ENCODE results near the gene FAM163A.

Gene FAM163A

GRCh38 chr1:179820226-179820970 is 77.3 kb downstream of the FAM163A start:
- Histone ChIP-seq H3K9ac (ENCODE audit: low read length) (no peak overlapping the region), H2AFZ (ENCODE audit: low read length) (no peak overlapping the region), H3K27me3 (ENCODE audit: insufficient read depth, low read length) (no peaks in the 10 kb centered on the region; the same call in 1 of the 2 replicates), H3K9me3 (ENCODE audit: low read length) (no peaks in the 10 kb centered on the region), H3K4me1 (ENCODE audit: insufficient read depth, low read length, severe bottlenecking) (peaks cover 3% of the 10 kb centered on the region), H3F3A (ENCODE audit: insufficient read depth, low read length) (no peaks in the 10 kb centered on the region), H3K27ac (ENCODE audit: low read depth, low read length, poor library complexity, severe bottlenecking) (no peak overlapping the region), H3K4me2 (ENCODE audit: low read length) (no peak overlapping the region), H3K36me3 (ENCODE audit: insufficient read depth, low read length) (no peaks in the 10 kb centered on the region), H3K4me3 (ENCODE audit: low read depth, low read length, poor library complexity, severe bottlenecking) (no peak overlapping the region), H4K20me1 (ENCODE audit: insufficient read depth, low read length) (no peaks in the 10 kb centered on the region), H3K9me2 (ENCODE audit: low read depth, low read length) (no peaks in the 10 kb centered on the region), H3K79me2 (ENCODE audit: insufficient read depth, low read length) (no peaks in the 10 kb centered on the region)
- TF ChIP-seq, protein P1, sequence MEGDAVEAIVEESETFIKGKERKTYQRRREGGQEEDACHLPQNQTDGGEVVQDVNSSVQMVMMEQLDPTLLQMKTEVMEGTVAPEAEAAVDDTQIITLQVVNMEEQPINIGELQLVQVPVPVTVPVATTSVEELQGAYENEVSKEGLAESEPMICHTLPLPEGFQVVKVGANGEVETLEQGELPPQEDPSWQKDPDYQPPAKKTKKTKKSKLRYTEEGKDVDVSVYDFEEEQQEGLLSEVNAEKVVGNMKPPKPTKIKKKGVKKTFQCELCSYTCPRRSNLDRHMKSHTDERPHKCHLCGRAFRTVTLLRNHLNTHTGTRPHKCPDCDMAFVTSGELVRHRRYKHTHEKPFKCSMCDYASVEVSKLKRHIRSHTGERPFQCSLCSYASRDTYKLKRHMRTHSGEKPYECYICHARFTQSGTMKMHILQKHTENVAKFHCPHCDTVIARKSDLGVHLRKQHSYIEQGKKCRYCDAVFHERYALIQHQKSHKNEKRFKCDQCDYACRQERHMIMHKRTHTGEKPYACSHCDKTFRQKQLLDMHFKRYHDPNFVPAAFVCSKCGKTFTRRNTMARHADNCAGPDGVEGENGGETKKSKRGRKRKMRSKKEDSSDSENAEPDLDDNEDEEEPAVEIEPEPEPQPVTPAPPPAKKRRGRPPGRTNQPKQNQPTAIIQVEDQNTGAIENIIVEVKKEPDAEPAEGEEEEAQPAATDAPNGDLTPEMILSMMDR (IDR thresholded peaks at IDR 0.05; ENCODE audit: low read length) = no peak
- TF ChIP-seq EZH2 (IDR thresholded peaks at IDR 0.05; ENCODE audit: borderline replicate concordance, low read length) = no peak

GRCh38 chr1:179821524-179821923 is 78.4 kb downstream of the FAM163A start:
- Histone ChIP-seq H3K27me3 (ENCODE audit: insufficient read depth, low read length) (no peaks in the 10 kb centered on the region; the same call in 1 of the 2 replicates), H3K79me2 (ENCODE audit: insufficient read depth, low read length) (no peaks in the 10 kb centered on the region), H3K4me2 (ENCODE audit: low read length) (no peak overlapping the region), H3K9me3 (ENCODE audit: low read length) (no peaks in the 10 kb centered on the region), H3K36me3 (ENCODE audit: insufficient read depth, low read length) (no peaks in the 10 kb centered on the region), H3K4me1 (ENCODE audit: insufficient read depth, low read length, severe bottlenecking) (no peaks in the 10 kb centered on the region), H3F3A (ENCODE audit: insufficient read depth, low read length) (no peaks in the 10 kb centered on the region), H4K20me1 (ENCODE audit: insufficient read depth, low read length) (no peaks in the 10 kb centered on the region), H3K4me3 (ENCODE audit: low read depth, low read length, poor library complexity, severe bottlenecking) (no peak overlapping the region), H2AFZ (ENCODE audit: low read length) (no peak overlapping the region), H3K9me2 (ENCODE audit: low read depth, low read length) (no peaks in the 10 kb centered on the region), H3K9ac (ENCODE audit: low read length) (no peak overlapping the region), H3K27ac (ENCODE audit: low read depth, low read length, poor library complexity, severe bottlenecking) (no peak overlapping the region)
- no peak for TF ChIP-seq EZH2 (IDR thresholded peaks at IDR 0.05; ENCODE audit: borderline replicate concordance, low read length)

- no peak overlapping the region for H3K27ac ChIP-seq (ENCODE audit: low read depth, low read length, poor library complexity, severe bottlenecking)
- TF ChIP-seq, protein P1 (IDR thresholded peaks at IDR 0.05; ENCODE audit: low read length) = no peak
- no peak for TF ChIP-seq EZH2 (IDR thresholded peaks at IDR 0.05; ENCODE audit: borderline replicate concordance, low read length)
Measured at GRCh38 chr1:179822065-179822464, 79.0 kb downstream of the FAM163A start.

GRCh38 chr1:179823693-179824092 is 80.6 kb downstream of the FAM163A start:
- Histone ChIP-seq H2AFZ (ENCODE audit: low read length) (no peak overlapping the region), H3K36me3 (ENCODE audit: insufficient read depth, low read length) (no peaks in the 10 kb centered on the region), H3K27me3 (ENCODE audit: insufficient read depth, low read length) (no peaks in the 10 kb centered on the region; the same call in 1 of the 2 replicates), H3K9me2 (ENCODE audit: low read depth, low read length) (no peaks in the 10 kb centered on the region), H3K4me3 (ENCODE audit: low read depth, low read length, poor library complexity, severe bottlenecking) (no peak overlapping the region), H3K4me2 (ENCODE audit: low read length) (no peak overlapping the region), H3F3A (ENCODE audit: insufficient read depth, low read length) (no peaks in the 10 kb centered on the region), H3K9ac (ENCODE audit: low read length) (no peak overlapping the region), H3K27ac (ENCODE audit: low read depth, low read length, poor library complexity, severe bottlenecking) (no peak overlapping the region), H4K20me1 (ENCODE audit: insufficient read depth, low read length) (no peaks in the 10 kb centered on the region), H3K79me2 (ENCODE audit: insufficient read depth, low read length) (no peaks in the 10 kb centered on the region), H3K4me1 (ENCODE audit: insufficient read depth, low read length, severe bottlenecking) (no peaks in the 10 kb centered on the region), H3K9me3 (ENCODE audit: low read length) (no peaks in the 10 kb centered on the region)
- no peak for TF ChIP-seq EZH2 (IDR thresholded peaks at IDR 0.05; ENCODE audit: borderline replicate concordance, low read length)
- TF ChIP-seq, protein P1 (IDR thresholded peaks at IDR 0.05; ENCODE audit: low read length) = no peak

More at GRCh38 chr1:179822065-179822464, 79.0 kb downstream of the FAM163A start:
- Histone ChIP-seq H2AFZ (ENCODE audit: low read length) (no peak overlapping the region), H3F3A (ENCODE audit: insufficient read depth, low read length) (no peaks in the 10 kb centered on the region), H3K9me3 (ENCODE audit: low read length) (no peaks in the 10 kb centered on the region), H3K36me3 (ENCODE audit: insufficient read depth, low read length) (no peaks in the 10 kb centered on the region), H3K27me3 (ENCODE audit: insufficient read depth, low read length) (no peaks in the 10 kb centered on the region; the same call in 1 of the 2 replicates), H3K79me2 (ENCODE audit: insufficient read depth, low read length) (no peaks in the 10 kb centered on the region), H3K4me2 (ENCODE audit: low read length) (no peak overlapping the region), H3K4me3 (ENCODE audit: low read depth, low read length, poor library complexity, severe bottlenecking) (no peak overlapping the region), H3K9me2 (ENCODE audit: low read depth, low read length) (no peaks in the 10 kb centered on the region), H3K9ac (ENCODE audit: low read length) (no peak overlapping the region), H3K4me1 (ENCODE audit: insufficient read depth, low read length, severe bottlenecking) (no peaks in the 10 kb centered on the region), H4K20me1 (ENCODE audit: insufficient read depth, low read length) (no peaks in the 10 kb centered on the region)
